Progenitor cell of endocrine pancreas (in vitro differentiated cells): ENCODE results near the gene HS3ST6. TPM values are rescaled to one million over a fixed set of nuclear protein-coding genes. Genes with fewer than 3 reads are reported as not detected.
"Not testable (repeated sequence)": the region's sequence is repeated elsewhere in the genome, so short reads cannot be mapped to it uniquely, and the experiment has no call there.

Experiments
- DNase-seq: peaks from one replicate; pipeline ENCODE4 v3.0.0; 2021; ENCODE audit warnings: low spot score; ENCODE audit not compliant: unreplicated experiment
- H3K27ac Mint-ChIP-seq: 2 replicates; pipeline ENCODE4 v1.8.0; 2021; ENCODE audit warnings: mild to moderate bottlenecking, moderate library complexity, mixed read lengths
- H3K27me3 Mint-ChIP-seq: 2 replicates; pipeline ENCODE4 v1.8.0; 2021; ENCODE audit warnings: mixed read lengths
- H3K36me3 Mint-ChIP-seq: 2 replicates; pipeline ENCODE4 v1.8.0; 2022; ENCODE audit warnings: mixed read lengths; ENCODE audit not compliant: insufficient read depth
- H3K4me1 Mint-ChIP-seq: 2 replicates; pipeline ENCODE4 v1.8.0; 2021; ENCODE audit warnings: low read depth, mixed read lengths
- H3K4me3 Mint-ChIP-seq: 2 replicates; pipeline ENCODE4 v1.8.0; 2021; ENCODE audit warnings: low read depth, mild to moderate bottlenecking, moderate library complexity, mixed read lengths
- H3K9me3 Mint-ChIP-seq: 2 replicates; pipeline ENCODE4 v1.8.0; 2021; ENCODE audit warnings: low read depth, mixed read lengths
- CTCF ChIP-seq: fragments of 200-600 bp; sonication (generic); IDR thresholded peaks from one replicate; pipeline ENCODE4 v1.5.0; 2021; ENCODE audit warnings: antibody characterized with exemption, mild to moderate bottlenecking; ENCODE audit not compliant: unreplicated experiment
- total RNA-seq: library from RNA; stranded (reverse); gene quantifications from 2 replicates; pipeline ENCODE4 v1.2.1, GENCODE V29; 2021

HS3ST6 gene
- total RNA-seq, 1 donor from 2014 or later = 0.46 TPM

DNA sequence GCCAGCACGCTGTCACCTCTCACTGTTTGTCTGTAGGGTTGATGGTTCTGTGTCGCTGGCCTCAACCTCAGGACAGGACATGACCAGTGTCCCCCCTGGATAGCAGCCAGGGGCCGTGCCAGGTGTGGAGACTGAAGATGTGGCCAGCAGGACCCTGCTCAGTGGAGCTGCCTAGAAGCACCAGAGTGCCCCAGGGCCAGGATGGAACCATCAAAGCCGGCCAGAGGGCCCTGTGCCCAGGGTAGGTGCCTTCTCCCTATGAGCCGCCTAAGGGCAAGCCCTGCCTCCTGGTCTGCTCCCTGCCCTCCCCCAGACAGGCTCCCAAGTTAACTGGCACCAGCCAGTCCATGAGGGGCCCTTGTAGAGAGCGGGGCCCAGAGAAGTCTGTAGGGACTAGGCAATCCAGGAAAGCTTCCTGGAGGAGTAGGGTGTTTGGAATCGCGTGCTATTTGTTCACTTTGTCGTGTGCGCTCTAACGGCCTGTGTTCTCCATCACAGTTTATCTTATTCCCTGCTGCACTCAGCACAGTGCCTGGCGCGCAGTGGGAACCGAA lies 40.6 kb upstream of the HS3ST6 start:
- Mint-ChIP-seq H3K4me3 (peak overlapping the region; percentile 52), H3K9me3 (no peaks in the 10 kb centered on the region), H3K4me1 (peaks cover 20% of the 10 kb centered on the region), H3K36me3 (peaks cover 14% of the 10 kb centered on the region), H3K27ac (no peak overlapping the region), H3K27me3 (peaks cover 3% of the 10 kb centered on the region)
- no peak for DNase-seq
- TF ChIP-seq CTCF = no peak

- not testable (repeated sequence) for H3K9me3 Mint-ChIP-seq, H3K27me3 Mint-ChIP-seq, H3K27ac Mint-ChIP-seq, DNase-seq, H3K4me3 Mint-ChIP-seq
- Mint-ChIP-seq H3K4me1 (peaks cover 17% of the 10 kb centered on the region), H3K36me3 (peaks cover 11% of the 10 kb centered on the region)
Observed at GRCh38 chr16:1958143-1958491, 39.9 kb upstream of the HS3ST6 start.

GRCh38 chr16:1957434-1958142 lies 39.4 kb upstream of the HS3ST6 start:
- not testable (repeated sequence) for H3K4me3 Mint-ChIP-seq, H3K27me3 Mint-ChIP-seq, H3K27ac Mint-ChIP-seq, H3K9me3 Mint-ChIP-seq, H3K36me3 Mint-ChIP-seq, DNase-seq
- H3K4me1 Mint-ChIP-seq = peaks cover 13% of the 10 kb centered on the region

GRCh38 chr16:1953734-1954133 lies 35.5 kb upstream of the HS3ST6 start:
- no peaks in the 10 kb centered on the region for H3K4me1 Mint-ChIP-seq
- H3K36me3 Mint-ChIP-seq = no peaks in the 10 kb centered on the region
- no peak for DNase-seq
- H3K4me3 Mint-ChIP-seq = no peak overlapping the region
- H3K27me3 Mint-ChIP-seq = peaks cover 9% of the 10 kb centered on the region
- no peak for TF ChIP-seq CTCF
- H3K27ac Mint-ChIP-seq = no peak overlapping the region
- H3K9me3 Mint-ChIP-seq = no peaks in the 10 kb centered on the region

DNA sequence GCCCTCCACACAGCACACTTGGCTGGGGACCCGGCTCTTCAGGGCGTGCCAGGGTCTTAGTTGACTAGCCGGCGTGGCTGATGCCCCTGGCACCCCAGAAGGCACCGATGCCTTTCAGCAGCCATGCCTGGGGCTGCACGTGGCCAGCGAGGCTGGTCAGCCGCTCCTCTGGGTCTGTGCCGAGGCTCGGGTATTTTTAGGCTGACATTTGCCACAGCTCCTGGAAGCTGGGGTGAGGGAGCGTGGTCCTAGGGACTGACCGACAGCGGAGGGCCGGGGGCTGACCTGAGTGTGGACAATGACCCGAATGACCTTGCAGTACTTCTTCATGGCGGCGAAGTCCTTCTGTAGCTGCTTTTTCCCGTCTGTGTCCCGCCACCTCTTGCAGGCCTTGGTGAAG lies 32.3 kb upstream of the HS3ST6 start:
- Mint-ChIP-seq H3K4me1 (no peaks in the 10 kb centered on the region), H3K9me3 (no peaks in the 10 kb centered on the region), H3K27ac (no peak overlapping the region), H3K36me3 (no peaks in the 10 kb centered on the region), H3K4me3 (no peak overlapping the region), H3K27me3 (peaks cover 7% of the 10 kb centered on the region)
- no peak for DNase-seq
- no peak for TF ChIP-seq CTCF

DNA sequence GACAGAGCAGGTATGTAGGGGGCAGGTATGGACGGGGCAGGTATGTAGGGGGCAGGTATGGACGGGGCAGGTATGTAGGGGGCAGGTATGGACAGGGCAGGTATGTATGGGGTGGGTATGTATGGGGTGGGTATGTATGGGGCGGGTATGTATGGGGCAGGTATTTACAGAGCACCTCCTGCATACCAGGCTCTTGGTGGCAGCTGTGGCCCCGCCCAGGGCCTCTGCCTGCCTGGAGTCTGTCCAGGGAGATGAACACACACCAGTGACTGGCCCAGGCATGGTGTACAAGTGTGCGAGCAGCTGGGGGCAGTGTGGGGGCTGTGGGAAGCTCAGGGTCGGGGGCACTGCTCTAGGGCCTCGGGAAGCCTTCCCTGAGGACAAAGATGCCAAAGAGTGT lies 31.8 kb upstream of the HS3ST6 start:
- Mint-ChIP-seq H3K36me3 (no peaks in the 10 kb centered on the region), H3K9me3 (no peaks in the 10 kb centered on the region), H3K4me1 (no peaks in the 10 kb centered on the region), H3K27me3 (peaks cover 7% of the 10 kb centered on the region), H3K4me3 (no peak overlapping the region), H3K27ac (no peak overlapping the region)
- TF ChIP-seq CTCF = no peak
- no peak for DNase-seq
